K562 (cell line): ENCODE data around the gene RNF4. TPM values are rescaled to one million over a fixed set of nuclear protein-coding genes. Genes with fewer than 3 reads are reported as not detected.

Experiments
- ATAC-seq: fragments of 200-7000 bp; cut with Tn5 transposase; 3 replicates; pipeline ENCODE4 v1.9.1; 2020; ENCODE audit warnings: moderate library complexity
- BruUV-seq: library from RNA; stranded (reverse); fragments of 400-500 nt; replicated peaks from 2 replicates; lab custom pipeline; 2021; lab: Mats Ljungman, UMichigan
- CTCF ChIA-PET: fragments of 300-600 bp; formaldehyde crosslinking; extraction: SDS; loops from one replicate; lab custom pipeline; 2021; ENCODE audit warnings: low intra/inter-chr PET ratio; lab: Yijun Ruan, JAX
- POLR2A ChIA-PET: fragments of 300-600, 350-650 bp; sonication (Branson Sonifier 250); formaldehyde crosslinking; extraction: SDS; loops from one replicate; lab custom pipeline; 2021; ENCODE audit warnings: antibody characterized with exemption, inconsistent platforms; lab: Yijun Ruan, JAX
- DNase-seq, 4 experiments: peaks; one replicate each; pipeline versions ENCODE4 v3.0.0 to v3.0.0-alpha.2; 2011 to 2018; ENCODE audit warnings: low spot score in 3 of 4, mixed read lengths in 3 of 4; ENCODE audit errors: extremely low read depth in 1 of 4
- FAIRE-seq: peaks from 2 replicates; lab custom pipeline; 2011; peaks lifted over from hg19 to GRCh38; lab: Jason Lieb, UNC
- H2AFZ ChIP-seq: 2 replicates; pipeline ENCODE4 v1.6.0; 2011; ENCODE audit warnings: low read depth, low read length, control low read depth, inconsistent platforms
- H3K27ac ChIP-seq: fragments of 200-600 bp; 3 replicates; pipeline ENCODE4 v1.8.0; 2011; ENCODE audit warnings: low read depth, mild to moderate bottlenecking, control low read depth, inconsistent platforms, low read length, moderate library complexity, mixed read lengths; ENCODE audit errors: extremely low read depth
- H3K27me3 ChIP-seq, 2 experiments: fragments of 300-600 bp in 1 of 2; 2 replicates in 1 of 2; 3 replicates in 1 of 2; pipeline versions ENCODE4 v1.6.0 to v1.8.0; 2011; ENCODE audit warnings: inconsistent platforms in 2 of 2, low read length in 2 of 2, mild to moderate bottlenecking in 1 of 2, mixed read lengths in 1 of 2, moderate library complexity in 1 of 2; ENCODE audit not compliant: control insufficient read depth in 2 of 2, insufficient read depth in 2 of 2
- H3K36me3 ChIP-seq: fragments of 300-600 bp; 3 replicates; pipeline ENCODE4 v1.8.0; 2011; ENCODE audit warnings: mild to moderate bottlenecking, low read length, inconsistent platforms; ENCODE audit not compliant: control insufficient read depth, insufficient read depth
- H3K4me1 ChIP-seq, 2 experiments: fragments of 200-600 bp in 1 of 2; replicated peaks in 1 of 2; 2 replicates in 1 of 2; 3 replicates in 1 of 2; pipeline versions ENCODE4 v1.5.1 to v1.8.0; 2011; ENCODE audit warnings: inconsistent platforms in 2 of 2, low read length in 2 of 2, mild to moderate bottlenecking in 1 of 2, mixed read lengths in 1 of 2, moderate library complexity in 1 of 2; ENCODE audit not compliant: control insufficient read depth in 2 of 2, insufficient read depth in 2 of 2
- H3K4me2 ChIP-seq: 2 replicates; pipeline ENCODE4 v1.6.1; 2011; ENCODE audit warnings: low read length, control low read depth, inconsistent platforms, mixed read lengths; ENCODE audit not compliant: insufficient read depth
- H3K4me3 ChIP-seq: fragments of 200-600 bp; sonication (generic), shearing (Covaris generic); 2 replicates; pipeline ENCODE4 v1.5.1; 2016; ENCODE audit warnings: control low read depth, inconsistent platforms
- H3K79me2 ChIP-seq: fragments of 200-600 bp; 3 replicates; pipeline ENCODE4 v1.8.0; 2011; ENCODE audit warnings: low read length, inconsistent platforms; ENCODE audit not compliant: control insufficient read depth, insufficient read depth
- H3K9ac ChIP-seq, 2 experiments: 2 replicates each; pipeline versions ENCODE4 v1.6.0 to v1.6.1; 2011; ENCODE audit warnings: low read depth in 2 of 2, low read length in 2 of 2, control low read depth in 1 of 2, inconsistent platforms in 1 of 2, mild to moderate bottlenecking in 1 of 2, mixed read lengths in 1 of 2; ENCODE audit not compliant: insufficient read depth in 1 of 2
- H3K9me1 ChIP-seq: one replicate; pipeline ENCODE4 v1.6.0; 2011; ENCODE audit warnings: inconsistent platforms, mild to moderate bottlenecking, low read length, moderate library complexity; ENCODE audit not compliant: control insufficient read depth, insufficient read depth
- H3K9me3 ChIP-seq: replicated peaks from 2 replicates; pipeline ENCODE4 v1.5.1; 2011; ENCODE audit warnings: low read depth, low read length, inconsistent platforms; ENCODE audit not compliant: control insufficient read depth, insufficient read depth
- H4K20me1 ChIP-seq: replicated peaks from 2 replicates; pipeline ENCODE4 v1.6.1; 2011; ENCODE audit warnings: low read length, inconsistent platforms, mixed read lengths; ENCODE audit not compliant: control insufficient read depth, insufficient read depth
- ETS2 ChIP-seq: IDR thresholded peaks from 2 replicates; pipeline ENCODE4 v1.6.1; 2016; ENCODE audit warnings: borderline replicate concordance, missing genetic modification characterization, mild to moderate bottlenecking, moderate library complexity, missing compliant biosample characterization; ENCODE audit not compliant: poor library complexity, severe bottlenecking
- EZH2 ChIP-seq: IDR thresholded peaks from 2 replicates; pipeline ENCODE4 v1.6.1; 2012; ENCODE audit warnings: low read depth, mild to moderate bottlenecking, inconsistent platforms, low read length, borderline replicate concordance
- HCFC1 ChIP-seq: IDR thresholded peaks from 2 replicates; pipeline ENCODE4 v1.6.1; 2012; ENCODE audit warnings: low read depth, low read length, improper control_type of control experiment
- MCM7 ChIP-seq, 2 experiments: fragments of 450-650 bp; IDR thresholded peaks; 2 replicates each; pipeline ENCODE4 v1.6.1; 2016 to 2018
- NFIX ChIP-seq: fragments of 250-450 bp; sonication (Bioruptor Pico); IDR thresholded peaks from 2 replicates; pipeline ENCODE4 v1.4.0; 2020; ENCODE audit warnings: low read depth, mild to moderate bottlenecking, moderate library complexity
- PHF21A ChIP-seq: fragments of 450-650 bp; IDR thresholded peaks from 2 replicates; pipeline ENCODE4 v1.6.1; 2017; ENCODE audit warnings: low read depth, borderline replicate concordance
- PRPF4 ChIP-seq: fragments of 200-400 bp; formaldehyde crosslinking; IDR thresholded peaks from one replicate; pipeline ENCODE4 v1.6.1; 2017; ENCODE audit warnings: low read length, low read depth, mild to moderate bottlenecking; ENCODE audit not compliant: insufficient read depth, poor library complexity, severe bottlenecking
- SRSF7 ChIP-seq: fragments of 200-400 bp; formaldehyde crosslinking; optimal IDR thresholded peaks from 2 replicates; pipeline ENCODE3; 2017; ENCODE audit warnings: mild to moderate bottlenecking, low read depth, low read length
- TRIM28 ChIP-seq: fragments of 450-650 bp; IDR thresholded peaks from 2 replicates; pipeline ENCODE4 v1.6.1; 2017
- TSC22D4 ChIP-seq: fragments of 450-650 bp; IDR thresholded peaks from 2 replicates; pipeline ENCODE4 v1.6.1; 2016; ENCODE audit warnings: missing genetic modification characterization, missing biosample characterization, control low read depth
- XRCC5 ChIP-seq: fragments of 200-400 bp; formaldehyde crosslinking; IDR thresholded peaks from 2 replicates; pipeline ENCODE4 v1.6.1; 2017; ENCODE audit warnings: low read depth, mild to moderate bottlenecking, low read length
- ZC3H8 ChIP-seq: fragments of 450-650 bp; IDR thresholded peaks from 2 replicates; pipeline ENCODE4 v1.6.1; 2017
- ZNF551 ChIP-seq: fragments of 250-450 bp; sonication (Bioruptor Pico); IDR thresholded peaks from 2 replicates; pipeline ENCODE4 v1.5.0; 2021; ENCODE audit warnings: mild to moderate bottlenecking, moderate library complexity
- ZNF79 ChIP-seq: fragments of 250-450 bp; sonication (Bioruptor Pico); IDR thresholded peaks from 2 replicates; pipeline ENCODE4 v1.4.0; 2020; ENCODE audit warnings: low read depth, mild to moderate bottlenecking, moderate library complexity
- WGBS: fragments of 100-300 bp; shearing (Covaris generic); methylation state at CpG from one replicate; pipeline ENCODE4 v1.1.6; 2016; ENCODE audit warnings: low coverage, mixed read lengths; ENCODE audit not compliant: insufficient coverage; ENCODE audit errors: missing lambda C conversion rate; 5-methylcytosine and 5-hydroxymethylcytosine counted together
- in situ Hi-C: fragments of 300-500 bp; cut with MboI; formaldehyde crosslinking; loops from 4 replicates; pipeline ENCODE4 v1.15.0; 2018; ENCODE audit warnings: inconsistent platforms, mixed read lengths
- intact Hi-C: fragments of 100-400 bp; cut with micrococcal nuclease; formaldehyde crosslinking; loops from 2 replicates; pipeline ENCODE4 v1.14.2; 2022
- polyA plus RNA-seq, 8 experiments: library from polyadenylated mRNA; depleted of rRNA in 4 of 8; stranded (reverse) in 5 of 8; unstranded in 3 of 8; fragments of >200 nt; fragmentation: Nextera tagmentation in 2 of 8; fragmentation: Illumina TruSeq in 1 of 8; extraction: Ambion mirVana in 2 of 8; extraction: Trizol in 1 of 8; gene quantifications; 2 replicates each; pipeline versions ENCODE4 v1.2.1 to v1.2.3, GENCODE V29; 2011 to 2014; ENCODE audit warnings: inconsistent platforms in 1 of 8, missing spikeins in 1 of 8
- total RNA-seq, 7 experiments: library from RNA; depleted of rRNA in 6 of 7; stranded (reverse); fragments of >200 nt in 6 of 7; fragmentation: Illumina TruSeq in 2 of 7; extraction: Trizol in 2 of 7; gene quantifications; 2 replicates each; pipeline versions ENCODE4 v1.2.1 to v1.2.3, GENCODE V29; 2011 to 2021; ENCODE audit warnings: low replicate concordance in 1 of 7
- TF ChIP-seq, protein P1 (sequence below): sonication (generic); formaldehyde crosslinking; IDR thresholded peaks from 2 replicates; pipeline ENCODE4 v1.9.0; 2022; ENCODE audit warnings: mild to moderate bottlenecking, missing genetic modification reagents
- TF ChIP-seq, protein P2 (sequence below): fragments of 250-450 bp; sonication (Bioruptor Pico); IDR thresholded peaks from 2 replicates; pipeline ENCODE4 v1.4.0; 2020; ENCODE audit warnings: mild to moderate bottlenecking

The RNF4 gene
- total and polyA plus RNA-seq, 9 of the 15 experiments (the other 6 are each of a cell fraction or from before 2014, with no cell fraction given), result 19.2 to 59.3 (median 44.8) TPM

DNA sequence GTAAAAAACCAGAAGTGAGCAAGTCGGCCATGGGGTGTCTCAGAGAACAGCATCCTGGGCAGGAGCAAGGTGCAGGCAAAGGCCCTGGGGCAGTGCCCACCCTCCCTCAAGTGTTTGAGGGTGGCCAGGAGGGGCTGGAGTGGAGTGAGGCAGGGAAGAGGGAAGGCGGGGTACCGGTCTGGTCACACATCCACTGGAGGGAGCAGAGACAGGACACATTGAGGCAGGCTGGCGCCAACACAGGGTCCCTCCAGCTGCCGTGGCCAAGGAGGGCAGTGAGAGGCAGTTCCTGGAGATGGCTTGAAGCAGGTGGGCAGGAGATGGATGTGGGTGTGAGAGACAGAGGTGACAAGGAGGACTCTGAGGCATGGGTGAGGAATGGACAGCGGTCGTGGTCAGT, 20.3 kb upstream of the RNF4 start:
- no peaks in the 10 kb centered on the region for H3K79me2 ChIP-seq
- H3K36me3 ChIP-seq, result no peaks in the 10 kb centered on the region
- TF ChIP-seq PHF21A, result no peak
- TF ChIP-seq XRCC5, result no peak
- no peak for TF ChIP-seq HCFC1
- TF ChIP-seq ETS2 (tag), result no peak
- TF ChIP-seq ZNF79, result no peak
- TF ChIP-seq TRIM28, result no peak
- TF ChIP-seq, protein P1, sequence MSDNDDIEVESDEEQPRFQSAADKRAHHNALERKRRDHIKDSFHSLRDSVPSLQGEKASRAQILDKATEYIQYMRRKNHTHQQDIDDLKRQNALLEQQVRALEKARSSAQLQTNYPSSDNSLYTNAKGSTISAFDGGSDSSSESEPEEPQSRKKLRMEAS, result 0 out of 2 replicates have a peak, but pooled peaks have one; percentile 17
- TF ChIP-seq PRPF4, result no peak
- TF ChIP-seq NFIX, result no peak
- TF ChIP-seq, protein P2, sequence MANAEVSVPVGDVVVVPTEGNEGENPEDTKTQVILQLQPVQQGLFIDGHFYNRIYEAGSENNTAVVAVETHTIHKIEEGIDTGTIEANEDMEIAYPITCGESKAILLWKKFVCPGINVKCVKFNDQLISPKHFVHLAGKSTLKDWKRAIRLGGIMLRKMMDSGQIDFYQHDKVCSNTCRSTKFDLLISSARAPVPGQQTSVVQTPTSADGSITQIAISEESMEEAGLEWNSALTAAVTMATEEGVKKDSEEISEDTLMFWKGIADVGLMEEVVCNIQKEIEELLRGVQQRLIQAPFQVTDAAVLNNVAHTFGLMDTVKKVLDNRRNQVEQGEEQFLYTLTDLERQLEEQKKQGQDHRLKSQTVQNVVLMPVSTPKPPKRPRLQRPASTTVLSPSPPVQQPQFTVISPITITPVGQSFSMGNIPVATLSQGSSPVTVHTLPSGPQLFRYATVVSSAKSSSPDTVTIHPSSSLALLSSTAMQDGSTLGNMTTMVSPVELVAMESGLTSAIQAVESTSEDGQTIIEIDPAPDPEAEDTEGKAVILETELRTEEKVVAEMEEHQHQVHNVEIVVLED, result no peak
- no peak for TF ChIP-seq TSC22D4 (tag)
- no peak for TF ChIP-seq ZNF551 (CRISPR knock-in tag)
- TF ChIP-seq MCM7 (IDR thresholded peaks at IDR 0.05), result 0 out of 4 replicates have a peak, but pooled peaks of 1 of the 2 experiments have one; percentile 15
- no peak for TF ChIP-seq ZC3H8
- TF ChIP-seq EZH2, result no peak
- TF ChIP-seq SRSF7, result no peak
- peaks cover 8% of the 10 kb centered on the region; the same call in 1 of the 2 replicates for H4K20me1 ChIP-seq
- in situ Hi-C loops, result loop anchor here (10.0 kb wide), 1 partner anchor 224 kb away; no protein-coding TSS in a partner anchor
- 2% methylated on average over 7 of the region's 7 CpGs for WGBS
- FAIRE-seq (no peak), ATAC-seq (no peak), DNase-seq (no peak)
- POLR2A ChIA-PET, result interaction anchor here (0.9 kb wide), 1 partner anchor 18 kb away, joined by 3 read pairs; no protein-coding TSS in a partner anchor
- H3K27me3 ChIP-seq, result peaks cover 20 to 45% of the 10 kb centered on the region in 2 experiments; a peak in 4 of 5 replicates
- H3K9me1 ChIP-seq, result no peaks in the 10 kb centered on the region
- intact Hi-C loops, result no loop called here
- no TSS peak for BruUV-seq
- H2AFZ ChIP-seq, result no peak overlapping the region
- CTCF ChIA-PET, result no interaction called here
- H3K4me3 ChIP-seq, result no peak overlapping the region
- H3K9me3 ChIP-seq, result no peaks in the 10 kb centered on the region
- peaks cover 0 to 38% of the 10 kb centered on the region in 2 experiments; a peak in 2 of 5 replicates for H3K4me1 ChIP-seq
- peak overlapping the region in 1 of 2 experiments; percentile 62; a peak in 2 of 4 replicates for H3K9ac ChIP-seq
- H3K4me2 ChIP-seq, result no peak overlapping the region
- H3K27ac ChIP-seq, result no peak overlapping the region
